ENCODE data around the gene AP5Z1.
A peak's percentile ranks its signal among the peaks of the same experiment; 100 is the strongest.

Gene AP5Z1

GRCh38 chr7:4775250-4775847 is at the start of gene AP5Z1:
Gene AP5Z1, plus strand, starts transcription at chr7:4775623. Its CDS starts 93 bp downstream, at chr7:4775716.
- peak; percentile 85 for FAIRE-seq

- no peak for FAIRE-seq
Observed at GRCh38 chr7:4725850-4726450, 49.5 kb upstream of the AP5Z1 start.

- FAIRE-seq = no peak
Observed at GRCh38 chr7:4726566-4726965, 48.9 kb upstream of the AP5Z1 start.

- FAIRE-seq = no peak
Observed at GRCh38 chr7:4727914-4728705, 47.3 kb upstream of the AP5Z1 start.

GRCh38 chr7:4729266-4729665 is 46.2 kb upstream of the AP5Z1 start:
- no peak for FAIRE-seq

- no peak for FAIRE-seq
Observed at GRCh38 chr7:4730276-4730675, 45.1 kb upstream of the AP5Z1 start.

- FAIRE-seq = no peak
Observed at GRCh38 chr7:4730971-4731370, 44.5 kb upstream of the AP5Z1 start.

- no peak for FAIRE-seq
Observed at GRCh38 chr7:4731803-4732202, 43.6 kb upstream of the AP5Z1 start.

GRCh38 chr7:4733936-4734528 is 41.4 kb upstream of the AP5Z1 start:
- no peak for FAIRE-seq

- no peak for FAIRE-seq
Observed at GRCh38 chr7:4734587-4735345, 40.7 kb upstream of the AP5Z1 start.

- FAIRE-seq = no peak
Observed at GRCh38 chr7:4737300-4737699, 38.1 kb upstream of the AP5Z1 start.

- no peak for FAIRE-seq
Observed at GRCh38 chr7:4738711-4739527, 36.5 kb upstream of the AP5Z1 start.

GRCh38 chr7:4739528-4739992 is 35.9 kb upstream of the AP5Z1 start:
- FAIRE-seq = no peak

GRCh38 chr7:4740796-4741195 is 34.6 kb upstream of the AP5Z1 start:
- FAIRE-seq = no peak

GRCh38 chr7:4742051-4742573 is 33.3 kb upstream of the AP5Z1 start:
- FAIRE-seq = no peak

- no peak for FAIRE-seq
Observed at GRCh38 chr7:4742852-4743251, 32.6 kb upstream of the AP5Z1 start.

- peak; percentile 95 for FAIRE-seq
Observed at GRCh38 chr7:4744391-4745264, 30.8 kb upstream of the AP5Z1 start.

- FAIRE-seq = no peak
Observed at GRCh38 chr7:4745265-4745919, 30.0 kb upstream of the AP5Z1 start.

GRCh38 chr7:4745971-4746919 is 29.2 kb upstream of the AP5Z1 start:
- peak; percentile 4 for FAIRE-seq
